Endothelial cell of umbilical vein (primary cell): Measurements from ENCODE around the gene RAP1GAP.

ENCODE experiments used
- CTCF ChIP-seq, 2 donors: IDR thresholded peaks; 1 replicate in 1 of 2; 2 replicates in 1 of 2; pipeline ENCODE4 v1.5.1; 2011; ENCODE audit warnings: low read length in 2 of 2, mild to moderate bottlenecking in 2 of 2, moderate library complexity in 2 of 2, control low read depth in 1 of 2, inconsistent platforms in 1 of 2, low read depth in 1 of 2; ENCODE audit not compliant: insufficient read depth in 1 of 2; ENCODE audit errors: extremely low read depth in 1 of 2
- EZH2 ChIP-seq: IDR thresholded peaks from 2 replicates; pipeline ENCODE4 v1.6.1; 2012; ENCODE audit warnings: borderline replicate concordance, low read depth, mild to moderate bottlenecking, moderate library complexity, low read length, inconsistent platforms; ENCODE audit not compliant: severe bottlenecking
- FOS ChIP-seq: IDR thresholded peaks from 2 replicates; pipeline ENCODE4 v1.6.1; 2011; ENCODE audit warnings: mild to moderate bottlenecking, low read length, moderate library complexity, borderline replicate concordance; ENCODE audit not compliant: insufficient read depth
- JUN ChIP-seq: IDR thresholded peaks from 2 replicates; pipeline ENCODE4 v1.6.1; 2011; ENCODE audit warnings: borderline replicate concordance, low read depth; ENCODE audit not compliant: insufficient read length, insufficient read depth
- MAX ChIP-seq: IDR thresholded peaks from 2 replicates; pipeline ENCODE4 v1.6.1; 2011; ENCODE audit not compliant: insufficient read depth, insufficient read length
- POLR2A ChIP-seq: IDR thresholded peaks from 2 replicates; pipeline ENCODE4 v1.6.1; 2012; ENCODE audit warnings: low read depth, mild to moderate bottlenecking, control low read depth, low read length
- POLR2AphosphoS5 ChIP-seq: IDR thresholded peaks from 2 replicates; pipeline ENCODE4 v1.6.1; 2012; ENCODE audit warnings: low read depth, mild to moderate bottlenecking, control low read depth, low read length, moderate library complexity; ENCODE audit not compliant: insufficient read depth

- TF ChIP-seq CTCF (IDR thresholded peaks at IDR 0.05; ENCODE audit: extremely low read depth in 1 of 2, insufficient read depth in 1 of 2, low read depth in 1 of 2, low read length in 2 of 2) = no peak
- no peak for TF ChIP-seq POLR2A
- no peak for TF ChIP-seq POLR2AphosphoS5
- no peak for TF ChIP-seq FOS
- no peak for TF ChIP-seq EZH2
- no peak for TF ChIP-seq JUN
- no peak for TF ChIP-seq MAX
Measured at GRCh38 chr1:21628798-21629393, 40.3 kb downstream of the RAP1GAP start.
